NCI-H2227 (cell line): ENCODE measurements around the gene EYA2.

ENCODE experiments used
- DNase-seq: peaks from one replicate; lab custom pipeline; 2025; ENCODE audit not compliant: unreplicated experiment; lab: John Stamatoyannopoulos, UW

EYA2 gene

DNA sequence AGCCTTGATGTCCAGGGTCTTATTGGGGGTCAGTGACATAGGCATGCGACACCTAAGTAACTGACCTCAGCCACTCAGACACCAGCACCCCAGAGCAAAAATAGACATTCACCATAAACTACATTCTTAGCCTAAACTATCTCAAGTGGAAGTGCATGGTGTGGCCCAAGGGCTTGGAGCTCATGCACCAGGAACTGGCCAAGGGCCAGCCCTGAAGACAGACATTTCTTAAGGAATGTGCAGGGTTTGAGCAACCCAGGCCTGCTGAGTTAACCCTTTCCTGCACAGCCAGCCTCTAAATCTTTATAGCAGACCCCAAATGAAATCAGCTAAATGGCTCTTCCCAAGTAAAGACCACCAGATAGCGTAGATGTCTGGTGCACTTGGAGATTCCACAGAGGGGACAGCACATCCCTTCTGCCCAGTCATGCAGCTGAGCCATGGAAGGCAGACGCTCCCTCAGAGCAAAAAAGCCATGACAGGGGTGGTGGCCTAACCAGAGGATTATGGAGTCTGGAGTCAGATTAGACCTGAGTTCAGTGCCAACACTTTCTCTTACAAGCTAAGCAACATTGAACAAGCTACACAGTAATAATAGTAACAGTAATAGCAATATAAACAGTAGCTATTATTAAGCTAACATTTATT lies 239.3 kb downstream of the EYA2 start:
- no peak for DNase-seq

DNA sequence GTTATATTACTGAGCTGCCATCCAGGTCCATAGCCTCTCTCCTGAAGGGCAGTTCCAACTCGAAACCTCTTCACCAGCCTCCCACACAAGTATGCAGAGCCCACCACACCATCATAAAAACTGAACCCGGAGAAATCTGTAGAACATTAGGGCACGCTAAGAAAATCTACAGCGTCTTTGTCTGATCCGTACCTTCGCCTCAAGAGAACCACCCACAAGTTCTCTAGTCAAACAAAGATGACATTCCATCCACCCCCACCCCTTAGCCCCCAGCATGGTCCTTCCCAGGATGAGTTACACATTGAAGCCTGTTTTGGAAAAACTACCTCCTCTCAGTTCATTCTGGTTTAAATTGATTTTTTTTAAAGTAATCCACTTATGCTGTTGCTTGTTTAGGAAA lies 242.1 kb downstream of the EYA2 start:
- DNase-seq = no peak

DNA sequence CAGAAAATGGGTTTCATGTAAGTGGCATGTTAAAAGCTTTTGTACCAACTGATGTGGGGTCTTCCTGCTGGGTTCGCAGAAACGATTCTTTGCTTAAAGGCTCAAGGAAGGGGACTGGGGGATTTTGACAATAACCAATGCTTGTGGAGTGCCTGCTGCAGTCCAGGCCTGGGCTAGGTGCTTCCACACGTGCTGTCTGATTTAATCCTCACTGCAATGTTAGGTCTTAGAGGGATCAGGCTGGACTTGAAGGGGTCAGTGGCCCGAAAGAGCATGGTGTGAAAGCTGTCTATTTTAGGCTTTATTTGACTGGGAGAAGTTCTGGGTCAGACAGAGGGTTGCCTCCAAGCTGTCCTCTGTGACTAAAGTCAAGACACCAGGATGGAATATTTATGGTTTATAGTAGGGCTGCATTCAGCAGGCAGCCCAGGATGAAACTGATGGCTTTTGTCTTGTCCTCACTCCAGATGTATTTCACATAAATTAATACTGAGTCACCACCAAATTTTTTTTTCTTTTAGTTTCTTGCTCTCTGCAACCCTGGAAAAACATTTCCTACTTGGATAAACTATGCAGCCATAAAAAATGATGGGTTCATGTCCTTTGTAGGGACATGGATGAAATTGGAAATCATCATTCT lies 242.7 kb downstream of the EYA2 start:
- DNase-seq = no peak

DNA sequence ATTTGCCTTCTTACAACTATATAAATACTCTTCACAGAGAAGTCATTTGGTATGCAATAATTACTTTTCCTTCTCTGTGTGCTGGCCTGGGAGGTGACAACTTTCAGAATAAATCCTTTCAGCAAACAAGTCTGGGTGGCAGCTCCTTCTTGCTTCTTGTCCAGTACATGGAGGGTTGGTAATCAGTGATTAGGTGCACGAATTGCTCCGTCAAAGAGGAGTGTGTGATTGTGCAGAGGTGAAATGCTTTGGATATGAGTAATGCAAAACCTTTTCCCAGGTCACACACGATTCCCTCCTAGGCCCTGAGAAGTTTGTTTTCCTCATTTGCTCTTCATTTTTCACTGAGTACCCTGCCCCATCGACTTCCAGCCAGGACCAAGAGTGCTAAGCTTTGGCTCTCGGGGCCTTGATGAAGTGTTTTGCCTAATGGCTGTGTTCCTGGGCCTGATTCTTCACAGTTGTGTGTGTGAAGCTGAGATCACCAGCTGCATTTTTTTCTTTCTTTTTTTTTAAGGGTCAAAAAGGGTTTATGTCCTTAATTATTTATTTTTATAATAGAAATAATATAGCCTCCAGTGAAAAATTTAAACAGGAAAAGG lies 245.4 kb downstream of the EYA2 start:
- no peak for DNase-seq

DNA sequence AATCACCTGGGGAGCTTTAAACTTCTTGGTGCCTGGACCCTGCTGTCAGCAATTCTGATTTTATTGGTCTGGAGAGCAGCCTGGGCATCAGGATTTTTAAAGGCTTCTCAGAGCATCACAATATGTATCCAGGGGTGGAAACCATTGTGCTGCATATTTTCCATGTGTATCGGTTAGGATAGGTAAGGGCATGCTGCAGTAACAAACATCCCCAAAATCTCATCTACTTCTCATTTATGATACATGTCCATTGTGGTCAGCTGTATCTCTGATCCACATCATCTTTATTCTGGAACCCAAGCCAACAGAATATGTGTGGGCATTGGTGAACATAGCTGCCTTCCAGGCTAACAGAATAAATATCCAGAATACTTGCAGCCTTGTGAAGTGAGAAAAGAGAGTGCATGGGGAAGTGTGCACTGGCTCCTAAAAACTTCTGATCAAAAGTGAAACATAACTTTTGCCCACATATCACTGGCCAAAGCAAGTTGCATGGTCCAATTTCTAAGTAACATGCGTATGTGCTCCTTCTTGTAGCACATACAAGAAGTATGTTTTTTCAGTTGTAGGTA lies 246.8 kb downstream of the EYA2 start:
- DNase-seq = no peak

DNA sequence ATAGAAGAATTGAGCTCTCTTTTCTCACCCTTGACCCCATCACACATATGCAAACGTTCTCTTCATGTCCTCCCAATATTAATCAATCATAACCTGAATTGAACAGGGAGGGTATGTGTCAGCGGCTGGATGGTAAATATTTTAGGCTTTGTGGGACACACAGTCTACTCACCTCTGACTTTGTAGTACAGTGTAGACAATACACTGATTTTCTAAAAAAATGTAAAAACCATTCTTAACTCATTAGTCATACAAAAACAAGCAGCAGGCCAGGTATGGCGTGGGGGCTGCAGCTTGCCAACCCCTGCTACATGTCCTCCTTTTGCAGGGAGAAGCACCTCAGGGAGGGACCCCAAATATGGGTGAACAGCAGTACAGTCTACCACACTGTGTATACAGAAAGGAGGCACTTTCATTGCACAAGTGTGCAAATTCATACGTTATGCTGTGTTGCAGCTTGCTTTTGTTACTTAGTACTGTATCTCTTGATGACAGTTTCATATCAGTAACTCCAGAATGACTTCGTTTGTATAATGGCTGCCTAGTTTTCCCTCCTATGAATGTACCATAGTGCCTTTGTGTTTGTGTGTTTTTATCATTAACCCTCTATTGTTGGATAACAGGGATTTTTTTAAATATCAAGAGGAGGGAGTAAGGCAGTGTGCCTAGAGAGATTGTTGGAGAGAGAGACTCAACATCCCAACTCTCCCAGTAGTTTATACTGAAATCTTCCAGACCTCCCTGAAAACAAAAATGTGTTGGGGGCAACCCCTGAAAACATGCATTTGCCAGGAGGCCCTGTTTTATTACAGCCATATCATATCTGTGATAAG lies 247.5 kb downstream of the EYA2 start:
- DNase-seq = no peak

DNA sequence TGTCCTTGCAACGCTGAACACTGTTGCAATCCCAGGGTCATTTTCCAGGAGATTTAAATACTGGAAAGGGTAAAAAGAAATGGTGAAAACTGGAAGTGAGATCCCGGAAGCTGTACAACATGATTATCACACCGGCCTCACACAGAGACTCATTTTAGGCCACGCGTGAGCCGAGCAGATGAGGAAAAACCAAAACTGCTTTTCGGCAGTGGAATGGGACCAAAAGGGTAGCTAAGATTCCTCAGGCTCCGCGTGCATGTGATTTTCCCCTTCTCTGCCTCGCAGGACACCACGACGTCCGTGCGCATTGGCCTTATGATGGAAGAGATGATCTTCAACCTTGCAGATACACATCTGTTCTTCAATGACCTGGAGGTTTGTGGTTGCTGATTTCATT lies 248.1 kb downstream of the EYA2 start:
- no peak for DNase-seq

DNA sequence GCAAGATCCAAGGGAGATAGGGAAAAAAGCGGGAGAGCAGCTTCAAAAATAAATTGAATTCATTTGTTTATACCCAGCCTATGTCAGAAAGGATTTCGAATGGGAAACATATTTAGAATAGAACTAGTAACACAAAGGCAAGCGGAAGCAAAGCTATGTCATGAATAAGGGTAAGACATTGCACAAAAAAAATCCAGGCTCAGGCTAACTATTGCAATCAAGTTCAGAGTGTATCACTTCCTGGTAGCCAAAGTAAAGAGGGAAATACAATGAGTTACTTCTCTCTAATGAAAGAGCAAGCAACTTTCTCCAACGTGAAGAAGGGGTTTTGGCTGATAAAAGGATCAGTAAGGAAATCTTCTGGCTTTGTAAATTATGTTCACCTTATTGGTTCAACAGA lies 249.0 kb downstream of the EYA2 start:
- no peak for DNase-seq

DNA sequence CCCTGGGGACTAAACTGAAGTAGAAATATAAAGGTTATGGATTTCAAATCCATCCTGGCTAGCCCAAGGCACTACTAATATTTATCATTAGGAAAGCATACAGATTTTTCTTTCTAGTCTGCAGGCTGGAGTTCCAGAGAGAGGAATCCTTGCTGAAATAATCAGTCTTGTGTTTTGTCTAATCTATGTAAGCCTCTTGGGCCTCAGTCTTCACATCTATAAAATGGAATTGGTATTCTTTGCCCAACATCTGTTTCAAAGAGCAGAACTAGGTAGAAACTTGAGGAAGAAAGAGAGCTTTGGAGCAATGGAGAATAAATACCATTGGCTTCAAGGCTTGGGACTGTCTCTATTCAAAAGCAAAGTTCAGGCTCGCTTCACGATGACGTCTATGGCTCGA lies 249.8 kb downstream of the EYA2 start:
- no peak for DNase-seq

DNA sequence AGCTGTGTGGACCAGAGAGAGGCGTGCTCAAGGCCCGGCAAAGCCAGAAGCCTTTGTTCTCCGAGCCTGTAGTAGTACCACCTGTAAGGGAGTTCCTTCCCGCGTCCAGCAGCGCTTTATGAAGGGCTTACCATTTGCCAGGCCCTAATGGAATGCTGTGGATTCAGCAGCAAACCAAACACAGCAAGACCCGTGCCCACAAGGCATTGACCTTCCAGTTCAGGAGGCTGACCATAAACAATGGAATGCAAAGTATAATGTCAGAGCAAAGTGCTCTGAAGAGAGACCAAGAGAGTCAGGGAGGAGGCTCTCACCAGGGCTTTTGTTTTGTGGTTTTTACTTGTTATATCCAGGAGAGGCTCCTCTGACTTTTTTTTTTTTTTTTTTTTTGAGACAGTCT lies 252.0 kb downstream of the EYA2 start:
- no peak for DNase-seq

DNA sequence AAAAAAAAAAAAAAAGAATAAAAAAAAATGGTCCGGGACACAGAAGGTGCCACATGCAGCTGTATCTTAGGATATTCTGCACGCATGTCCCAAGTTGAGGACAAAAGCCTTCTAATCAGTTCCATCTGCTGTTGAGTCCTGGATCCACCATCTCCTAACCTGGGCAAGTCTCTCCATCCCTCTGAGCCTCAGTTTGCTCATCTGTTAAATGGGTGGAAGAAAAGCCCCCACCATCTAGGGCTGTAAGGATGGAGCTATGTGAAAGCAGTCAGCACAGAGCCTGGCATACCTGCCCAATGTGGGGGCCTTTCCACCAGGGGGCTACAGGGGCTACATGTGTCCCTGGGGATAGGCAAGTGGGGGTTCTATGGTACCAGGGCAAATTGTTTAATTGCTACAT lies 253.4 kb downstream of the EYA2 start:
- DNase-seq = no peak

DNA sequence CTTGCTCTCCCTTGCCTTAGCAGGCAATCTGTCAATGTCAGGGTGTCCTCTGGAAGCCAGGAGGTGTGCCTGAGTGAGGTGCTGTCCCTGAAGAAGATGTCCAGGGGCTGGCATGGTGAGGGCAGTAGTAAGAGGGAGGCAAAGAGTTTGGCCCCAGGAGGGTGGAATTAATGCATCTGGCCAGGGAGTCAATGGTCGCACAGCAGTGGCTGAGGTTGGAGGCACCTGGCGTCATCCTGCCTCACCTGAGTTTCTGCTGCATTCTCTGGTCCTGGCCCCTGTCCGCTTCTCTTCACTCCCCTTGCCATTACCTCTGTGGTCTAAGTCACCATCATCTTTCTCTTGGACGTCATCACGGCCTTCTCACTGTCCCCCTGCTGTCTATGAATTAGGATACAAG lies 255.3 kb downstream of the EYA2 start:
- DNase-seq = no peak

DNA sequence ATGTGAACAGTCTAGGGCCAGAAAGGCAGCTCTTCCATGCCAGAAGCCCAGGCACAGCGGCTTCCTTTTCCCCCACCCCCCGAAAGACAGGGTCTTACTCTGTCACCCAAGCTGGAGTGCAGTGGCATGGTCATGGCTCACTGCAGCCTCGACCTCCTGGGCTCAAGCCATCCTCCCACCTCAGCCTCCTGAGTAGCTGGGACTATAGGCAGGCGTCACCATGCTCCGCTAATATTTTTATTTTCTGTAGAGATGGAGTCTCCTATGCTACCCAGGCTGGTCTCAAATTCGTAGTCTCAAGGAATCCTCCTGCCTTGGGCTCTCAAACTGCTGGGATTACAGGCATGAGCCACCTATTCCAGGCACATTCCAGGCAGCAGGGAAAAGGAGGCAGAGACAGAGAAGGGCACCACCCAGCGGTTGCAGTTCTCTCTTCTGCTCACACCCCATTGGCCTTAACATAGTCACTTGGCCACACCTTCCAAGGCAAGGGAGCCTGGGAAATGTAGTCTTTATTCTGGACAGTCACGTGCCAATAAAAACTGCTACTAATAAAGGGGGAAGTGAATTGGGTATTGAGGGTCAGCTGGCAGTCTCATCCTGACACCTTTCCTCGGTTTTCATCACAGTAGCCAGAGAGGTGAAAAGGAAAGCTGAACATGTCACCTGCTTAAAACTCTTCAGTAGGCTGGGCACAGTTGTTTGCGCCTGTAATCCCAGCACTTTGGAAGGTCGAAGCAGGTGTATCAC lies 255.9 kb downstream of the EYA2 start:
- peak; percentile 50 for DNase-seq

DNA sequence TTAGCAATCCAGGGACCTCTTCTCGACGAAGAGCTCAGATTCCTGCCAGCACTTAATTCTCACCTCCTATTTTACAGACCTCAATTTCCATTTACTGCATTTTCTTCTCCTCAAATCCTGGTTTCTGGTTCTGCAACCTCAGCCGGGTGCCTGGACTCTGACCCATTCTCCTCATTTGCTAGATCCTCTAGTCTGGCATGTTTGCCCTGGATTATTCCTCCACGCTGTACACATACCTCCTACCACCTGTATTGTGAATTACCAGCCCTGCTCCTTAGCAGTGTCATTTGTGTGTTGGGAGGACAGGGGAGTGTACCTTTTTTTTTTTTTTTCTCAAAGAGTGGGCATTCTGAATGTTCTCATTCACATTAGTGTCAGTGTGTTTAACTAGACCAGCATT lies 257.4 kb downstream of the EYA2 start:
- no peak for DNase-seq

DNA sequence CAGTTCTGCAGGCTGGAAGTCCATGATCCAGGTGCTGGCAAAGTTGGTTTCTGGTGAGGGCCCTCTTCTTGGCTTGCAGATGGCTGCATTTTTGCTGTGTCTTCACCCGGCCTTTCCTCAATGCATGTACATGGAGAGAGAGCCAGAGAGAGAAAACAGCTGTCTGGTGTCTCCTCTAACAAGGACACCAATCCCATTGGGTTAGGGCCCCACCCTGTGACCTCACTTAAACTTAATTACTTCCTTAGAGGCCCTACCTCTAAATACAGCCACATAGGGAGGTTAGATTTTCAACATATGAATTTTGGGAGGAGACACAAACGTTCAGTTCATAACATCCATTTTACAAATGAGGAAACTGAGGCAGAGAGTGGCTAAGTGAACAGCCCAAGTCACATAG lies 259.4 kb downstream of the EYA2 start:
- no peak for DNase-seq

DNA sequence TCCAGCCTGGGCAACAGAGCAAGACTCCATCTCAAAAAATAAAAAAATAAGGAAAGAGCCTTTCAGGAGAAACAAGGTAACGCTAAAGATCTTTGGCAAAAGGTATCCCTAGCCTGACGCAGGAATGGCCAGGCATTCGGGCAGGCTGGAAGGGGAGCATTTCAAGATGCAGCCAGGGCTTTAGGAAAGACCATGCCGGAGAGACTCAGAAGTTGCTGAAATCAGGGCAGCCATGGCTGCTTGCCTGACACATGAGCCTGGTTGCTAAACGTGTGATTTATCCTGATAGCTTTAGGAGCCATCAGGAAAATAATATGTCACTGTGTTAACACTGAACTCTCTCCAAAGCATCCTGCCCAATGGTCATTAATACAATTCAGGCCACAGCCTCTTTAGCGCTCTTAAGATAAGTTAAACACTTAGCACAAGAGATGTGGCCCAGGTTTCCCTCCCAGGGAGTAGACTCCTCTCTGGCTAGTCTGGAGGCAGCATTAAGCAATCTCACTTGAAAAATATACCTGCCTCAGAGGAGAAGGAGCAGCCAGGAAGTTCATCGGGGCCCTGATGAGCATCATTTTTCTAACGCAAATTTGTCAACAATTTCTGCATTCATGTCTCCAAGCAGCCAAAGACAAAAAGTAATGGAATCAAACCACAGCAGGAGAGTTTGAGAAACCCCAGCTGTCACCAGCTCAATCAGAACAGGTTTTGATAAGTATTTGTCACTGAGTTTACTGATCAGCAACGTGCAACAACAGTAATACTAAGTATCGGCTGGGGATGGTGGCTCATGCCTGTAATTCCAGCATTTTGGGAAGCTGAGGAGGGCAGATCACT lies 261.9 kb downstream of the EYA2 start:
- peak; percentile 36 for DNase-seq

DNA sequence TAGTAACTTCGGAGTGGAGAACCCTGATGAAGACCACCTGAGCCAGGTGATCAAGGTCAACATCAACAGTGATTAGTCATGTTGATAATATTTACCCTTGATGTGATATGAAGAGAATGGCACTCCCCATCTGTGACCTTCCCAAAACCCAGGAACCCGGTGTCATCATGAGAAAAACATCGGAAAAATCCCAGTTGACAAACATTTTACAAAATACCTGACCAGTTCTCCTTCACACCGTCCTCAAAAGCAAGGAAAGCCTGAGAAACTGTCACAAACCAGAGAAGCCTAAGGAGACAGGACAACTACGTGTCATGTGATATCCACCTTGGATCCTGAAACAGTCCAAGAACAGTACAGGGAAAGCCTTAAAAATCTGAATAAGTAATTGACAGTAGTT lies 264.5 kb downstream of the EYA2 start:
- no peak for DNase-seq

DNA sequence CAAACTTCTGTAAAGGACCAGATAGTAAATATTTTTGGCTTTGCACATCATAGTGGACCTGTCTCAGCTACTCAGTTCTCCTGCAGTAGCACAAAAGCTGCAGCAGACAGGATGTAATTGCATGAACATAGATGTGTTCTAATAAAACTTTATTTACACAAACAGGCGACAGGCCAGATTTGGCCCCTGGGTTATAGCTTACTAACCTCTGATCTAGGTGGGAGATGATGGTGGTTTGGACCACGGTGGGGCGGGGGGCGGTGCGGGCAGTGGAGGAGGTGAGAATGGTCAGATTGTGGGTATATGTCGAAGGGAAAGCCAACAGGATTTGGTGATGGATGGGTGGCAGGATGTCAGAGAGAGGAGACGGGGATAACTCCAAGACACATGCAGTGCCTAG lies 265.6 kb downstream of the EYA2 start:
- DNase-seq = no peak

DNA sequence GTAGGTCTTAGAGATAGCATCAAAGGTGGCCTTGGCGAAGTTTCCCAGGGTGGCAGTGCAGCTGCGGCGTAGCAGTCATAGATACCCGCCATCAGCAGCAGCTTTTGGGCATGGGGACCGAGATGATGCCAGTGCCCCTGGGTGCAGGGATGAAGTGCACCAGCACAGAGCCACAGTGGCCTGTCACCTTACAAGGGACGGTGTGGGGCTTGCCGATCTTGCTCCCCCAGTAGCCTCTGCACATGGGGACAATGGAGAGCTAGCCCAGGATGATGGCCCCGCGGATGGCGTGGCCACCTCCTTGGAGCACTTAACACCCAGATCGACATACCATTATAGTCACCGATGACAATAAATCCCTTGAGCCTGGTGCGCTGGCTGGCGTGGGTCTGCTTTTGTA lies 266.3 kb downstream of the EYA2 start:
- DNase-seq = no peak

DNA sequence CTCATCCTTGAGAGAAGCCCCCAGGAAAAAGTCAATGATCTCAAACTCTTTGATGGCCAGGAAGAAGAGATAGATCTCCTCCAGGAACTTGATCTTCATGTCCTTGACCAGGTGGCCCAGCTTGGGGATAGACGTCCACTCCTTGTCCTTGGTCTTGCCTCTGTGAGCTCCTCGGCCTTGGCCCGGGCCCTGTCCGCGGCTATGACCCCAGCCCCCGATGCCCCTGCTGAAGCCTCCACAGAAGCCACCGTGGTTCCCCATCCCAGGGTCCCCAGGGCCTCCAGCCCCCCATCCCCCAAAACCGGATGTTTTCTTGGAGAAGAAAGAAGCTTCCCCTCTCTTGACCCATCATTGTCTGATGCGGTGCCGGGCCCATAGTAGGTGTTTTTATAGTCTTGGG lies 266.8 kb downstream of the EYA2 start:
- DNase-seq = no peak
